Common myeloid progenitor, CD34-positive (primary cell): Measurements from ENCODE around the gene PMEPA1.

Source experiments
- CTCF ChIA-PET: fragments of 350-600 bp; sonication (Branson Sonifier 250); formaldehyde crosslinking; loops from one replicate; lab custom pipeline; 2021; ENCODE audit warnings: antibody characterized with exemption; lab: Charles Lee
- POLR2A ChIA-PET: fragments of 350-600 bp; sonication (Branson Sonifier 250); formaldehyde crosslinking; loops from one replicate; lab custom pipeline; 2021; ENCODE audit warnings: antibody characterized with exemption; lab: Charles Lee
- DNase-seq, 3 donors: peaks; one replicate each; pipeline versions ENCODE4 v3.0.0 to v3.0.0-alpha.2; 2013
- H3K27ac ChIP-seq, 2 experiments: 1 replicate in 1 of 2; 2 replicates in 1 of 2; pipeline ENCODE4 v1.7.0; 2013; ENCODE audit warnings: inconsistent platforms in 2 of 2, low read length in 2 of 2, mild to moderate bottlenecking in 2 of 2, low read depth in 1 of 2, moderate library complexity in 1 of 2; ENCODE audit not compliant: severe bottlenecking in 2 of 2, insufficient read depth in 1 of 2, poor library complexity in 1 of 2
- H3K27me3 ChIP-seq, 5 experiments: replicated peaks in 2 of 5; 1 replicate in 3 of 5; 2 replicates in 2 of 5; pipeline versions ENCODE4 v1.6.1 to v1.7.0; 2013; ENCODE audit warnings: low read length in 4 of 5, mild to moderate bottlenecking in 2 of 5, moderate library complexity in 2 of 5, inconsistent platforms in 1 of 5; ENCODE audit not compliant: insufficient read depth in 5 of 5, control insufficient read depth in 4 of 5
- H3K36me3 ChIP-seq, 4 experiments: 1 replicate in 2 of 4; 2 replicates in 2 of 4; pipeline versions ENCODE4 v1.6.1 to v1.7.0; 2013; ENCODE audit warnings: low read length in 3 of 4, control low read depth in 1 of 4, mild to moderate bottlenecking in 1 of 4; ENCODE audit not compliant: control insufficient read depth in 4 of 4, insufficient read depth in 4 of 4
- H3K4me1 ChIP-seq, 4 experiments: 1 replicate in 3 of 4; 2 replicates in 1 of 4; pipeline versions ENCODE4 v1.6.1 to v1.7.1; 2013; ENCODE audit warnings: low read length in 3 of 4, mild to moderate bottlenecking in 3 of 4, control low read depth in 1 of 4, inconsistent platforms in 1 of 4, moderate library complexity in 1 of 4; ENCODE audit not compliant: control insufficient read depth in 4 of 4, insufficient read depth in 4 of 4; ENCODE audit errors: control extremely low read depth in 1 of 4
- H3K4me3 ChIP-seq, 7 experiments: 1 replicate in 4 of 7; 2 replicates in 3 of 7; pipeline versions ENCODE4 v1.5.1 to v1.7.0; 2013; ENCODE audit warnings: mild to moderate bottlenecking in 7 of 7, low read length in 6 of 7, moderate library complexity in 6 of 7, inconsistent platforms in 2 of 7, low read depth in 2 of 7, control low read depth in 1 of 7; ENCODE audit not compliant: insufficient read depth in 4 of 7, control insufficient read depth in 1 of 7; ENCODE audit errors: extremely low read depth in 1 of 7
- H3K9me3 ChIP-seq, 5 experiments: 1 replicate in 4 of 5; 2 replicates in 1 of 5; pipeline versions ENCODE4 v1.6.1 to v1.7.1; 2013; ENCODE audit warnings: low read length in 4 of 5, mild to moderate bottlenecking in 2 of 5, inconsistent platforms in 1 of 5, low read depth in 1 of 5, moderate library complexity in 1 of 5; ENCODE audit not compliant: control insufficient read depth in 4 of 5, insufficient read depth in 2 of 5; ENCODE audit errors: control extremely low read depth in 1 of 5
- WGBS: methylation state at CpG from one replicate; pipeline ENCODE4 v1.1.5; 2013; ENCODE audit not compliant: insufficient coverage; 5-methylcytosine and 5-hydroxymethylcytosine counted together

Gene PMEPA1

GRCh38 chr20:57656252-57656820 is 53.5 kb downstream of the PMEPA1 start:
- H3K27me3 ChIP-seq = no peaks in the 10 kb centered on the region
- CTCF ChIA-PET = interaction anchor here (1.0 to 3.7 kb wide), 7 partner anchors 8 to 554 kb away, joined by 3 to 20 read pairs (median 3); partner anchors contain the start of gene ZBP1
- POLR2A ChIA-PET = no interaction called here
- H3K27ac ChIP-seq = no peak overlapping the region
- no peak overlapping the region for H3K4me3 ChIP-seq
- DNase-seq = no peak
- H3K4me1 ChIP-seq = no peaks in the 10 kb centered on the region
- WGBS = 98% methylated on average over 14 of the region's 15 CpGs
- peaks cover 0 to 5% (median 2%) of the 10 kb centered on the region in 4 experiments for H3K36me3 ChIP-seq
- H3K9me3 ChIP-seq = no peaks in the 10 kb centered on the region

DNA sequence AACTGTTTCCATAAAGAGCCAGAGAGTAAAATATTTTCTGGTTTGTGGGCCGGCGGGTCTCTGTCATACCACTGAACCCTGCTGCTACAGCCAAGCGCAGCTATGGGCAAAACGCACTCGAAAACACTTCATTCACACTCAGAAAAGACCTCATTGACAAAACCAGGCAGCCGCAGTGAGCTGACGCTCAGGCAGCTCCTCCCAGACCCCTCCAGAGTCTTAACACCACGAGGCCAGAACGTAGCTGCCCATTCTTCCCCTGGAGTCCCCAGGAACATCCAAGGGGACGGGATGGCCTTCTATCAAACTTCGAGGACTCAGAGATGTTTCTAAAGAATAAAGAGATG is 54.0 kb downstream of the PMEPA1 start:
- POLR2A ChIA-PET = no interaction called here
- WGBS = over 99% methylated on average over 11 of the region's 11 CpGs
- DNase-seq = no peak
- no peaks in the 10 kb centered on the region for H3K4me1 ChIP-seq
- H3K4me3 ChIP-seq = no peak overlapping the region
- H3K36me3 ChIP-seq = peaks cover 0 to 5% (median 2%) of the 10 kb centered on the region in 4 experiments
- no peak overlapping the region for H3K27ac ChIP-seq
- no peaks in the 10 kb centered on the region for H3K9me3 ChIP-seq
- CTCF ChIA-PET = interaction anchor here (0.8 to 3.7 kb wide), 8 partner anchors 10 to 555 kb away, joined by 3 to 20 read pairs (median 4); no protein-coding TSS in a partner anchor
- H3K27me3 ChIP-seq = no peaks in the 10 kb centered on the region

DNA sequence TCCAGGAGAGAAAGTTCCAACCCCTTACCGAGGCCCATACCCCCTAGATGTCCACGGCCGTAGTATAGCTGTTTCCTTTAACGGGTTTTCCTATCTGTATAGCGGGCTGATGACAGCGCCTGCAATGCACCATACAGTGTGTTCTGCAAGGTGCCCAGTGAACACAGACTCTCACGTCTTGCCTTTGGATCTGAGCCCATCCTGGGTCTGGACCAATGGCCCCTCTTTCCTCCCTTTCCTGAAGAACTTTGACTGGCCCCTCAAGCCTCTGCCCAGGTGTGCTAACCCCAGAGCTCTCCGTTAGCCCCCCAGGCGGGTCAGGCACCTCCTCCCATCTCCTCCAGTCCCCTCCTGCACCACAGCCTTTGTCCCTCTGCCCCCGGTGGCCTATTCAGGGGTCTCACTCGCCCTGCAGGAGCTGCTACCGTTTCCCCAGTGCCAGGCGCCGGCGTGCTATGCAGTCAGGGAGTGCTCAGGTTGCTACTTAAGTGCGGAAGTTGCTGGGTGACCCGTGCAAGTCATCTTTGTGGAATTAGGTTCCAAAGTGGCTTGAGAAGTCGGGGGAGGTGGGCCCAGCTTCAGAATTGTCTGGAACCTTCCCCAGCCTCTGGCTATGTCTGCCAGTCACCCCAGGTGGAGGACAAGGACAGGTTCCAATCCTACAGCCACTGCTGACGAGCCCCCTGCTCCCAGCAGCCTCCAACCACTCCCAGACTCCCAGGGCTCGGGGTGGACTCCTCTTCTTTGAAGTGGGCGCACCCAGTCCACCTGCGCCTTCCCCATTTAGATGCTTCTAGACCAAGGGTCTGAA is 54.6 kb downstream of the PMEPA1 start:
- 94% methylated on average over 18 of the region's 22 CpGs for WGBS
- no peaks in the 10 kb centered on the region for H3K9me3 ChIP-seq
- ChIA-PET CTCF (interaction anchor here (0.8 to 3.7 kb wide), 12 partner anchors 9 to 556 kb away, joined by 3 to 35 read pairs (median 4); partner anchors contain the start of gene ZBP1), POLR2A (no interaction called here)
- peaks cover 0 to 3% (median 0%) of the 10 kb centered on the region in 5 experiments for H3K27me3 ChIP-seq
- no peaks in the 10 kb centered on the region for H3K4me1 ChIP-seq
- H3K27ac ChIP-seq = no peak overlapping the region
- no peak for DNase-seq
- peaks cover 0 to 5% (median 2%) of the 10 kb centered on the region in 4 experiments for H3K36me3 ChIP-seq
- H3K4me3 ChIP-seq = no peak overlapping the region

DNA sequence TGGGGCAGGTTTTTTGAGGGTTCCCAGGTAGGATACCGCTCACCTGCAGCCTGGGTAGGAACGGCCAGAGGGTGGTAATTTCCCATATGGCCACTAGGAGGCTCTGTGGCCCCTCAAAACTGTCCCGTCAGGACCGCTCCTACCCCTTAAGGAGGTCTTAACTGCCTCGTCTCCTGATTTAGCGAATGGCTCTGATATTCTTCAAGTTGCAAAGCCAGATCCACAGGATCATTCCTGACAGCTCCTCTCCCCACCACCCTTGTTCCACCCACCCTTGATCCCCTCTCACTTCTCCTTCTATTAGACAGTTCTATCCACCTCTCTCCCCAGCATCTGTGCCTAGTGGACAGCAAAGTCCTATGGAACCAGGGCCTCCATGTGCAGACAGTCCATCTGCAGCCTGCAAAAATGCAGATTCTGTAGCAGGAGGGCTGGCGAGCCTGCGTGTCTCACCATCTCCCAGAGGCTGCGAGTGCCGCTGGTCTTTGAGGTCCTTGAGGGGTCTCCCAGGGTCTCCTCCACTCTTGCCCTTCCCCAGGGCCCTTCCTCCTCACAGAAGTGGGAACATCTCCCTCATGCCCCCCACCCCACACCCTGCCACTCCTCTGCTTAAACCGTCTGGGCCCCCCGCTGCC is 55.3 kb downstream of the PMEPA1 start:
- Histone ChIP-seq H3K4me1 (no peaks in the 10 kb centered on the region), H3K9me3 (no peaks in the 10 kb centered on the region), H3K27me3 (peaks cover 0 to 4% (median 0%) of the 10 kb centered on the region in 5 experiments), H3K4me3 (no peak overlapping the region), H3K36me3 (peaks cover 0 to 5% (median 2%) of the 10 kb centered on the region in 4 experiments), H3K27ac (no peak overlapping the region)
- peak; percentile 60 to 74 (median 69) for DNase-seq
- 48% methylated on average over 10 of the region's 12 CpGs for WGBS
- POLR2A ChIA-PET = no interaction called here
- CTCF ChIA-PET = interaction anchor here (0.9 to 3.7 kb wide), 21 partner anchors 11 to 576 kb away, joined by 3 to 35 read pairs (median 5); partner anchors contain the start of gene ZBP1

GRCh38 chr20:57653910-57654309 is 55.9 kb downstream of the PMEPA1 start:
- ChIA-PET CTCF (interaction anchor here (0.6 to 3.7 kb wide), 20 partner anchors 11 to 576 kb away, joined by 3 to 35 read pairs (median 5); partner anchors contain the start of gene ZBP1), POLR2A (no interaction called here)
- H3K4me3 ChIP-seq = no peak overlapping the region
- H3K9me3 ChIP-seq = no peaks in the 10 kb centered on the region
- no peaks in the 10 kb centered on the region for H3K4me1 ChIP-seq
- WGBS = 89% methylated on average over 2 of the region's 5 CpGs
- peaks cover 0 to 5% (median 2%) of the 10 kb centered on the region in 4 experiments for H3K36me3 ChIP-seq
- no peak for DNase-seq
- H3K27me3 ChIP-seq = peaks cover 0 to 8% (median 0%) of the 10 kb centered on the region in 5 experiments
- no peak overlapping the region for H3K27ac ChIP-seq

DNA sequence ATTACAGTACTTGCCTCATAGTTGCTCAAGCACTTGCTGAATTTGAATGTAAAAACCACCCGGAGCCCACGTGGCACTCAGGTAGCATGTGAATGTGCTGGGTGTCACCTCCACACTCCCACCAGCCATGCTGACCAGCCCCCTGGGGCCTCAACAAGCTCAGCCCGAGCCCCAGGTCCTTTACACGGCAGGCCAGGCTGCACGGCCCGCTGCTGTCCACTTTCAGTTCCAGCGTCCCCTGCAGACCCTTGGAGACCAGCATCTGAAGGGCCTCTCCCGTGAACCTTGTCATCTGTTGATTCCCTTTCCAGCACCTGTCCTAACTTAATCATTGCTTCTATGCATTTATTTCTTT is 56.3 kb downstream of the PMEPA1 start:
- peaks cover 0 to 5% (median 2%) of the 10 kb centered on the region in 4 experiments for H3K36me3 ChIP-seq
- 93% methylated on average over 8 of the region's 8 CpGs for WGBS
- H3K27me3 ChIP-seq = peaks cover 0 to 8% (median 0%) of the 10 kb centered on the region in 5 experiments
- CTCF ChIA-PET = interaction anchor here (0.6 to 3.7 kb wide), 20 partner anchors 10 to 577 kb away, joined by 3 to 35 read pairs (median 5); partner anchors contain the start of gene ZBP1
- H3K9me3 ChIP-seq = no peaks in the 10 kb centered on the region
- POLR2A ChIA-PET = no interaction called here
- H3K27ac ChIP-seq = no peak overlapping the region
- H3K4me3 ChIP-seq = no peak overlapping the region
- DNase-seq = no peak
- H3K4me1 ChIP-seq = no peaks in the 10 kb centered on the region
